PC-9 (cell line): Measurements from ENCODE around the gene MLN. TPM values are rescaled to one million over a fixed set of nuclear protein-coding genes. Genes with fewer than 3 reads are reported as not detected.
A peak's percentile ranks its signal among the peaks of the same experiment; 100 is the strongest.

Experiments
- BruUV-seq: library from RNA; stranded (reverse); fragments of 400-500 nt; replicated peaks from 2 replicates; lab custom pipeline; 2021; lab: Mats Ljungman, UMichigan
- CTCF ChIA-PET: fragments of 300-600 bp; sonication (Branson Sonifier 250); formaldehyde crosslinking; loops from one replicate; lab custom pipeline; 2022; ENCODE audit warnings: antibody characterized with exemption; lab: Charles Lee
- POLR2A ChIA-PET: fragments of 300-600 bp; sonication (Branson Sonifier 250); formaldehyde crosslinking; loops from one replicate; lab custom pipeline; 2022; ENCODE audit warnings: antibody characterized with exemption; ENCODE audit not compliant: unreplicated experiment; lab: Charles Lee
- DNase-seq, 2 experiments: peaks; one replicate each; pipeline versions ENCODE4 v3.0.0 to v3.0.0-alpha.2; 2015 to 2022; ENCODE audit warnings: mixed read lengths in 1 of 2
- H2AFZ ChIP-seq: fragments of 200-600 bp; sonication (generic); 2 replicates; pipeline ENCODE4 v1.8.1; 2017; ENCODE audit warnings: antibody characterized with exemption
- H3F3A ChIP-seq: fragments of 200-600 bp; sonication (generic); 2 replicates; pipeline ENCODE4 v1.8.1; 2017; ENCODE audit warnings: antibody characterized with exemption, mild to moderate bottlenecking, low read depth; ENCODE audit not compliant: insufficient read depth
- H3K27ac ChIP-seq: fragments of 200-600 bp; sonication (generic); 2 replicates; pipeline ENCODE4 v1.6.1; 2016; ENCODE audit warnings: mixed run types
- H3K27me3 ChIP-seq: fragments of 200-600 bp; sonication (generic); 2 replicates; pipeline ENCODE4 v1.6.1; 2016; ENCODE audit warnings: low read depth, mixed run types; ENCODE audit not compliant: insufficient read depth
- H3K36me3 ChIP-seq: fragments of 200-600 bp; sonication (generic); 2 replicates; pipeline ENCODE4 v1.6.1; 2016; ENCODE audit warnings: low read depth, mixed run types
- H3K4me1 ChIP-seq: fragments of 200-600 bp; sonication (generic); replicated peaks from 2 replicates; pipeline ENCODE4 v1.6.1; 2016; ENCODE audit warnings: mixed run types; ENCODE audit not compliant: insufficient read depth
- H3K4me2 ChIP-seq: fragments of 200-600 bp; sonication (generic); 2 replicates; pipeline ENCODE4 v1.6.1; 2017; ENCODE audit warnings: mixed run types
- H3K4me3 ChIP-seq: fragments of 200-600 bp; sonication (generic); 2 replicates; pipeline ENCODE4 v1.6.1; 2016; ENCODE audit warnings: mixed run types
- H3K79me2 ChIP-seq: fragments of 200-600 bp; sonication (generic); 2 replicates; pipeline ENCODE4 v1.6.1; 2017; ENCODE audit warnings: low read depth, mixed run types
- H3K9me2 ChIP-seq: fragments of 200-600 bp; sonication (generic); 2 replicates; pipeline ENCODE4 v1.8.1; 2017; ENCODE audit warnings: mild to moderate bottlenecking; ENCODE audit not compliant: insufficient read depth
- H3K9me3 ChIP-seq: fragments of 200-600 bp; sonication (generic); 2 replicates; pipeline ENCODE4 v1.8.1; 2016; ENCODE audit warnings: low read depth; ENCODE audit not compliant: insufficient read depth
- H4K20me1 ChIP-seq: fragments of 200-600 bp; sonication (generic); 2 replicates; pipeline ENCODE4 v1.8.1; 2017; ENCODE audit not compliant: insufficient read depth
- EZH2 ChIP-seq: fragments of 200-600 bp; sonication (generic); IDR thresholded peaks from 2 replicates; pipeline ENCODE4 v1.8.0; 2017; ENCODE audit warnings: antibody characterized with exemption, low read depth
- intact Hi-C: fragments of 100-400 bp; cut with micrococcal nuclease; formaldehyde crosslinking; loops from one replicate; pipeline ENCODE4 v1.10.0; 2022; ENCODE audit not compliant: unreplicated experiment
- total RNA-seq: library from RNA; stranded (reverse); gene quantifications from 2 replicates; pipeline ENCODE4 v1.2.3, GENCODE V29; 2021
- TF ChIP-seq, protein P1 (sequence below): fragments of 200-600 bp; sonication (generic); conservative IDR thresholded peaks from 2 replicates; pipeline ENCODE4 v1.6.1; 2017; ENCODE audit warnings: mixed run types, antibody characterized with exemption, mild to moderate bottlenecking, moderate library complexity

The MLN gene
- total RNA-seq, 1 experiment from 2014 or later: not detected

DNA sequence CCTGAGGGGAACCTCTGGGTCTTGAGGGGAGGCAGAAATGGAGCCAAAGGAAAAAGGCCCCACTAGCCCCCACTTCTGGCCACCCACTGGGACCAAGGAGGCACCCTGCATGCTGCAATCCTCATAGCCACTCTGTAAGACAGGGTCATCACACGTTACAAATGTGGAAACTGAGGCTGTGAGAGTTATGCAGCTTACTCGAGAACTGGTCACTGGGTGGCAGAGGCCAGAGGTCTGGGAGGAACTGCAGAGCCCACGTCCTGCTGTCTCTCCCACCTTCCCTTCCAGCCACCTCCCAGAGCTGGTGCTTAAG, 33.0 kb downstream of the MLN start:
- no TSS peak for BruUV-seq
- Histone ChIP-seq H3K9me3 (no peaks in the 10 kb centered on the region), H2AFZ (no peak overlapping the region), H3K4me1 (peaks cover 19% of the 10 kb centered on the region), H3K36me3 (peaks cover 11% of the 10 kb centered on the region; the same call in 1 of the 2 replicates), H3K27ac (0 out of 2 replicates have a peak overlapping the region, but pooled peaks have one; percentile 15), H3K4me2 (peak overlapping the region; percentile 61; the same call in 1 of the 2 replicates), H4K20me1 (0 out of 2 replicates have a peak, but pooled peaks cover 5% of the 10 kb centered on the region), H3K27me3 (no peaks in the 10 kb centered on the region), H3F3A (peaks cover 19% of the 10 kb centered on the region; the same call in 1 of the 2 replicates), H3K9me2 (no peaks in the 10 kb centered on the region), H3K4me3 (no peak overlapping the region), H3K79me2 (no peaks in the 10 kb centered on the region)
- ChIA-PET CTCF (interaction anchor here (0.6 to 1.4 kb wide), 7 partner anchors 10 to 385 kb away, joined by 3 to 16 read pairs (median 5); partner anchors contain the start of gene UQCC2), POLR2A (interaction anchor here (0.9 kb wide), 1 partner anchor 18 kb away, joined by 3 read pairs; the partner anchor contains the start of gene LEMD2)
- no peak for TF ChIP-seq EZH2
- TF ChIP-seq, protein P1, sequence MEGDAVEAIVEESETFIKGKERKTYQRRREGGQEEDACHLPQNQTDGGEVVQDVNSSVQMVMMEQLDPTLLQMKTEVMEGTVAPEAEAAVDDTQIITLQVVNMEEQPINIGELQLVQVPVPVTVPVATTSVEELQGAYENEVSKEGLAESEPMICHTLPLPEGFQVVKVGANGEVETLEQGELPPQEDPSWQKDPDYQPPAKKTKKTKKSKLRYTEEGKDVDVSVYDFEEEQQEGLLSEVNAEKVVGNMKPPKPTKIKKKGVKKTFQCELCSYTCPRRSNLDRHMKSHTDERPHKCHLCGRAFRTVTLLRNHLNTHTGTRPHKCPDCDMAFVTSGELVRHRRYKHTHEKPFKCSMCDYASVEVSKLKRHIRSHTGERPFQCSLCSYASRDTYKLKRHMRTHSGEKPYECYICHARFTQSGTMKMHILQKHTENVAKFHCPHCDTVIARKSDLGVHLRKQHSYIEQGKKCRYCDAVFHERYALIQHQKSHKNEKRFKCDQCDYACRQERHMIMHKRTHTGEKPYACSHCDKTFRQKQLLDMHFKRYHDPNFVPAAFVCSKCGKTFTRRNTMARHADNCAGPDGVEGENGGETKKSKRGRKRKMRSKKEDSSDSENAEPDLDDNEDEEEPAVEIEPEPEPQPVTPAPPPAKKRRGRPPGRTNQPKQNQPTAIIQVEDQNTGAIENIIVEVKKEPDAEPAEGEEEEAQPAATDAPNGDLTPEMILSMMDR: no peak
- no peak for DNase-seq
- intact Hi-C loops: loop anchor here (1.0 to 2.0 kb wide), 3 partner anchors 257 to 384 kb away; no protein-coding TSS in a partner anchor

DNA sequence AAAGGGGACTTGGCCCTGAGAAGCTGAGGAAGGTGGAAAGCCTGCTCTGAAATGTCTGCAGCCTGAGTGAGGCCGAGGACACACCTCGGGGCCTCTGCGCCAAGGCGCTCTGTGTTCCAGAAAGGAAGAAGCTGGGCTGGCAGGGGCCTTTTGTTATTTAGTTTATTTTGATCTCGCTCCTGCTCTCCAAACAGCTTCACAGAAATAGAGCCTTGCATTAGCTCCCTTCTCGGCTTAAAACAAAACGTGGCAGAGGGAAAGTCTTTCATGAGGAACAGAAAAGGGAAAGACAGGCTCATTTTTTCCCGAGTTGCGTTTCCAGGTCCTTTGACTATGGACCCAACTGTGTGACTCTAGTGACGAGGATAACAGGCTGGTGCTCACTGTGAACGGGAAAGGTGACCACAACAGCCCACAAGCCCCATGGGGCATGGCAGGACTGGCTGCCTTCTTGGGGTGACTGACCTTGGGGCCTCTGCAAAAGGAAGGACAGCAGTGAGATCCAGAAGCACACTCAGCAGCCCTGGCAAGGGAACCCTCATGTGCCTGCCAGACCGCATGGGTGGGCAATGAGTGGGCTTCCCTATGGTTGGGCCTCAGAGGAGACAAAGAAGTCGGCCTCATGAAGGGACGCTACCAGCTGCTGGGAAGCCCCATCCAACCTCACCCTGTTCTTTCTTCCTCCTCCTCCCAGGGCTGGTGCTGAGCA, 33.5 kb downstream of the MLN start:
- intact Hi-C loops: loop anchor here (1.0 to 2.0 kb wide), 2 partner anchors 294 to 385 kb away; no protein-coding TSS in a partner anchor
- no peak overlapping the region for H2AFZ ChIP-seq
- CTCF ChIA-PET: no interaction called here

DNA sequence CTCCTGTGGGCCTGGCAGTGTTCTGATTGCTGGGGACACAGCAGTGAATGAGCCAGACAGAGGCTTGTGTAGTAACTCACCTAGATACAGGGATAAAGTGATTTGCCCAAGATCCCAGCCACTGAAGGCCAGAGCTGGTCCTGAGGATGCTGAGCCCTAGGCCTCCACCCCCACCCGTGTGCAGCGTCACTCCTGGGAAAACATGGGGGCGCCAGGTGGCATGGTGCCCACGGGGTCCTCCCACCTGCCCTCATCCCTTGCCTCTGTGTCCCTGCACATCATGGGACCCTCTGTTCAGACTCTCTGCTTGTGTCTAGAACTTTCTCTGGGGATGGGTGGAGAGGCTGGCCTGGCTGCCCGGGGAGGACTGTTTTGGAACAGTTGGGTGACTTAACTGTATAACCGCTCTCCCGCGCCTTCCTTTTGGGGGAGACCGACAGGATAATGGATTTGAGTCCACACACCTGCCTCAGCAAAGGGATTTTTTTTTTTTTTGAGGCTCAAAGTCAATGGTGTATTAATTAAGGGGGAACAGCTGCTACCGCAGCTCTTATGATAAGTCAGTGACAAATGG, 34.5 kb downstream of the MLN start:
- Histone ChIP-seq H3K4me3 (no peak overlapping the region), H3F3A (peaks cover 19% of the 10 kb centered on the region; the same call in 1 of the 2 replicates), H3K27me3 (no peaks in the 10 kb centered on the region), H3K36me3 (peaks cover 6% of the 10 kb centered on the region; the same call in 1 of the 2 replicates), H3K4me1 (peaks cover 19% of the 10 kb centered on the region), H3K9me3 (no peaks in the 10 kb centered on the region), H3K4me2 (no peak overlapping the region), H3K79me2 (no peaks in the 10 kb centered on the region), H3K9me2 (no peaks in the 10 kb centered on the region), H4K20me1 (0 out of 2 replicates have a peak, but pooled peaks cover 5% of the 10 kb centered on the region), H2AFZ (no peak overlapping the region), H3K27ac (no peak overlapping the region)
- POLR2A ChIA-PET: no interaction called here
- intact Hi-C loops: no loop called here
- no TSS peak for BruUV-seq
- no peak for TF ChIP-seq EZH2
- TF ChIP-seq, protein P1: no peak
- CTCF ChIA-PET: interaction anchor here (0.5 kb wide), 1 partner anchor 250 kb away, joined by 9 read pairs; no protein-coding TSS in a partner anchor
- no peak for DNase-seq

More for the DNA sequence above, 33.5 kb downstream of the MLN start:
- peaks cover 19% of the 10 kb centered on the region for H3K4me1 ChIP-seq
- no peaks in the 10 kb centered on the region for H3K79me2 ChIP-seq
- no peaks in the 10 kb centered on the region for H3K9me2 ChIP-seq
- H3K27me3 ChIP-seq: no peaks in the 10 kb centered on the region
- H3K36me3 ChIP-seq: peaks cover 11% of the 10 kb centered on the region; the same call in 1 of the 2 replicates
- TF ChIP-seq, protein P1: no peak
- TF ChIP-seq EZH2: no peak
- BruUV-seq: no TSS peak
- no peak for DNase-seq
- no peaks in the 10 kb centered on the region for H3K9me3 ChIP-seq
- H4K20me1 ChIP-seq: 0 out of 2 replicates have a peak, but pooled peaks cover 5% of the 10 kb centered on the region
- POLR2A ChIA-PET: interaction anchor here (0.6 kb wide), 2 partner anchors 18 to 311 kb away, joined by 3 to 4 read pairs; partner anchors contain the start of gene LEMD2
- peaks cover 19% of the 10 kb centered on the region; the same call in 1 of the 2 replicates for H3F3A ChIP-seq
- H3K27ac ChIP-seq: no peak overlapping the region
- H3K4me2 ChIP-seq: no peak overlapping the region
- H3K4me3 ChIP-seq: no peak overlapping the region
